Prostate gland (tissue), 2 donors: ENCODE results near the gene TMCC1.

ENCODE experiments used
- CTCF ChIP-seq, 4 experiments: fragments of 200-600 bp in 2 of 4; fragments of 450-650 bp in 2 of 4; sonication (generic) in 2 of 4; IDR thresholded peaks; 1 replicate in 3 of 4; 2 replicates in 1 of 4; pipeline ENCODE4 v1.5.1; 2016 to 2019; ENCODE audit warnings: antibody characterized with exemption in 4 of 4, mild to moderate bottlenecking in 2 of 4, moderate library complexity in 2 of 4
- POLR2A ChIP-seq: fragments of 450-650 bp; IDR thresholded peaks from one replicate; pipeline ENCODE4 v1.6.1; 2016; ENCODE audit warnings: antibody characterized with exemption, mild to moderate bottlenecking

GRCh38 chr3:129661766-129662165 lies 231.7 kb downstream of the TMCC1 start:
- TF ChIP-seq CTCF (IDR thresholded peaks at IDR 0.05): no peak
- no peak for TF ChIP-seq POLR2A
